Activated naive CD4-positive, alpha-beta T cell treated with Interleukin-2 at 50 U/mL for 16 hours (primary cell): Measurements from ENCODE around the gene COMP.

ENCODE experiments used
- DNase-seq: peaks from one replicate; pipeline ENCODE4 v3.0.0-alpha.2; 2020

Gene COMP

DNA sequence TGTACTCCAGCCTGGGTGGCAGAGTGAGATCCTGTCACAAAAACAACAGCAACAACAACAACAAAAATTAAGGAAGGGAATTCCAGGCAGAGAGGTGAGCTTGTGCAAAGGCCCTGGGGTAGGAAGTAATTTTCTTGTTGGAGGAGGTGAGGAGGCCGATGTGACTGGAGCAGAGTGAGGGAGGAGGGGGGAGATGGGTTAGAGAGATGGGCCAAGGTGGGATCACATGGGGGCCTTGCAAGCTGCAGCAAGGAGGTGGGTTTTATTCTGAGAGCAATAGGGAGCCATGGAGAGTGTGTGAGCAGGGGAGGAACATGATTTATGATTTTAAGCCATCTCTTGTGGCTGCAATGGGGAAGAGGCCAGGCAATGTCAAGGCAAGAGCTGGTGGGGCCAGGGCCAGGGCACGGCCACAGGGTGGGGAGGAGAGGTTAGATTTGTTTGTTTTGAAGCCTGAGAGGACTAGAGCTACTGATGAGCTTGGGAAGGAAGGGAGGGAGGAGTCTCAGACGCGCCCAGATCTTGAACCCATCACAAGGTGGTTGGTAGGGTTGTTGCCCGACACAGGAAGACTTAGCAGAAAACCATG is 12.5 kb upstream of the COMP start:
- no peak for DNase-seq

DNA sequence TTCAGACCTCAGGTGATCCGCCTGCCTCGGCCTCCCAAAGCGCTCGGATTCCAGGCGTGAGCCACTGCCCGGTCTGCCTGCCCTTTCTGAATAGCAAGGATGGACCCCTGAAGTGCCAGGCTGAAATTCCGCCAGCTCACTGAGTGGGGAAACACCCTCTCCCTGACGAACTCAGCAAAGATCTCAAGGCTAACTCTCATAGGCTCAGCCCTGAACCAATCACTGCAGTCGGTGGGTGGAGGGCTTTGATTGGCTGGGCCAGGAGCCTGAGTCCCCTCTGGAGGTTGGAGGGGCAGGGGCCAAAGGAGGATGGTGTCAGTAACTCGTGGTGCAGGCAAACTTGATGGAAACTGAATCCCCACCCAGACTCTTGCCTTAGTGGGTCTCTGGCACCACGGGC is 11.2 kb upstream of the COMP start:
- DNase-seq = no peak

DNA sequence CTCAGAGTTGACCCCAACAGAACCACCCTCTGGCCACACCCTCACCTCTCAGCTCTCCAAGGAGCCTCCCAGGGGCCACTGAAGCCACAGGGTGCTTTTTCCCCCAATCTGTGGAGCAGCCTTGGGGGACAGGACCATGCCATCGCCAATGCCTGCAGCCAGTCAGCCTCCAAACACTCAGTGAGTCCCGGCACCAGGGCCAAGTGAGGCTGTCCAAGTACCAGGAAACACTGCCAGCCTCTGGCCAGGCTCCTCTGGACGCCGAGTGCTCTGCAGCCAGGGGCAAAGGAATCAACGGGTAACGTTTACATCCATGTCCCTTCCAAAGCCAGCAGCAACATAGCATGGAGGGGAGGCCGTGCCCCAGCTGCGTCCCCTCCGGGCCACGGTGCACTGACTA is 9.5 kb upstream of the COMP start:
- DNase-seq = no peak

DNA sequence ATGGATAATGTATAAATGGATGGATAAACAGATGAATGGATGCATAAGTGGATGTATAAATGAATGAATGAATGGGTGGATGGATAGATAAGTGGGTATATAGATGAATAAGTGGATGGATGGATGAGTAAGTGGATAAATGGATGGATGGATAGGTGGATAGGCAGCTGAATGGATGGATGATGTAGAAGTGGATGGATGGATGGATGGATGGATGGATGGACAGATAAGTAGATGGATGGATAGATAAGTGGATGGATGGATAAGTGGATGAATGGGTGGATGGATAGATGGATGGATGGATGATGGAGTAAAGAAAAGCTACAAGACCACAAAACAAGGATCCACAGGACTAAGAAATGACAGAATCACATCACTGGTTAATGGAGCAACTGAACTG is 9.0 kb upstream of the COMP start:
- no peak for DNase-seq

DNA sequence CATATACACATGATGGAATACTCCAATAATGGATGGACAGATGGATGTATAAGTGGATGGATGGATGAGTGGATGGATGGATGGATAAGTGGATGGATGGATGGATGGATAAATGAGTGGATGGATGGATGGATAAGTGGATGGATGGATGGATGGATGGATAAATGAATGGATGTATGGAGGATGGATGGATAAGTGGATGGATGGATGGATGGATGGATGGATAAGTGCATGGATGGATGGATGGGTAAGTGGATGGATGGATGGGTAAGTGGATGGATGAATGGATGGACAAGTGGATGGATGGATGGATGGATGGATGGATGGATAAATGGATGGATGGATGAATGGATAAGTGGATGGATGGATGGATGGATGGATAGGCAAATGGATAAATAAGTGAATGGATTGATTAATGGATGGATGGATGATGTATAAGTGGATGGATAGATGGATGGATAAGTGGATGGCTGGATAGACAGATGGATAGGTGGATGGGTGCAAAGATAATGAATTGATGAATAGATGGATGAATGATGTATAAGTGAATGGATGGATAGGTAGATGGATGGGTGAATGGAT is 8.4 kb upstream of the COMP start:
- DNase-seq = no peak

DNA sequence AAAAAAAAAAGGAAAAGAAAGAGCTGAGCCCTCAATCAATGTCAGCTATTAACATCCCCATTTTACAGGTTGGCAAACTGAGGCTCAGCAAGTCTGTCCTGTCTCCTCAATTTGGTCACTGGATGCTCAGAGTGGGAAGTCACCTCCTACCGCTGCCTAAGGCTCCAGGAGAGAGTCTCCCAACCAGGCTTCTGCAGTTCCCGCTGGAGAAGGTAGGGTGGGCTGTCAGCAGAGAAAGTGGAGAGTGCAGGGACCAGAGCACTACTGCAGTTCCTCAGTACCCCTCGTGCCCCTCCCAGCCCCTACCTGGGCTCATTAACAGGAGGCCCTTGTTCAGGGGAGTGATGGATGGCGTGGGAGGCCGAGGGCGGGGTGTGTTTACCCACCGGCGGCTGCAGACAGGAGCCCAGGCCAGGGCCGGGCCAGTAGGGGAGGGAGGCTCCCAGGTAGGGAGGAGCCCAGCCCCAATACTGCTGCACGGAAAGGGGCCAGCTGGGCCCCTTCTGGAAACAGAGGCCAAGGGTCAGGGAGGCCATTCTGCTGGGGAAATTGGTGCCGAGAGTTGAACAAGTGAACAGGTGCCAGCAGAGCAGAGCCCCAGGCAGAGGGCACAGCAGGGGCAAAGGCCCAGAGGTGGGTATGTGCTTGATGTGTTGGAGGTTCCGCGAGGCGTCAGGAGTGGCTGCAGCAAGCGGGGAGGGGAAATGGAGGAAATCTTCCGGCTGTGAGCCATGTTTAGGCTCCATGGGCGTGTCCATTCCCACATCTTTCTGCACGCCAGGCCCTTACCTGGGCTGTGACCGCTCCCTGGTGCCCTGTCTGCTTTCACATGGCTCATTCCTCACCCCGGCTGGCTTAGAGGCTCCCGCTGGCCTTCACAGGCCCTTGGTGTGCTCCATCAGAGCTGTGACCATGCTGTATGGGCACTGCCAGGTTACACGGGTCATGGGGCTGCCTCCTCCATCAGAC is 7.6 kb upstream of the COMP start:
- DNase-seq = no peak

DNA sequence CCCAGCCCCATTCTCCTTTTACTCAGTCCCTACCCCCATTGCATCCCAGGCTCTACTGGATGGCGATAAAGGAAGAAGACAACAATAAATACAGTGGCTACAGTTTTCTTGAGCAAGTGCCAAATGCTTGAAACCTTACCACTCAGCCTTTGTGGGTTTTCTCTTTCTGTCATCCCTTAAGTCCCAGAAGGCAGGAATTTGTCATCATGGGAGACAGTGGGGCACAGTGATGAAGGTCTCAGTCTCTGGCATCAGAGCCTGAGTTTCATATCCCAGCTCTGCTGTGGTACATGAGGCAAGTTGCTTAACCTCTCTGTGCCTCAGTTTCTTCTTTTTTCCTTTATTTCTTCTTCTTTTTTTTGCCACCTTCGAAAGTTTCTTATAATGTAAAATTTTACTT is 5.1 kb upstream of the COMP start:
- DNase-seq = no peak

DNA sequence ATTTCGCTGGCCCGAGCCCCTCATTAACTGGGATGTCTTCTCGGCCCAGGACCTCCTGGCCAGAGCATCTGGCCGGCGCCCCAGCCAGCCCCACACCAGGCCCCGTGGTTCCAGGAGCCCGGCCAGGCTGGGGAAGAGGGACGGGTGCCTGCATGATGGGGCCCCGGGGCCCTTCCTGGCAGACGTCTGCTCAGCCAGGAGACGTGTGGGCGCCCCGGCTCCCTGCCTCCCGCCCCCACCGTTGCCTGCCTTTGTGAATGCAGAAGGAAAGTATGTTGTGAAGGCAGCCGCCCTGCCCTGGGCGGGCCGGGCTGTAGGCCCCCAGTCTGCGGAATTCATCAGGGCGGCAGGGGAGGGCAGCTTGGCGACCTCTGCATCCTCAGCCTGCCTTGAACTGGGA is 4.4 kb upstream of the COMP start:
- DNase-seq = no peak

DNA sequence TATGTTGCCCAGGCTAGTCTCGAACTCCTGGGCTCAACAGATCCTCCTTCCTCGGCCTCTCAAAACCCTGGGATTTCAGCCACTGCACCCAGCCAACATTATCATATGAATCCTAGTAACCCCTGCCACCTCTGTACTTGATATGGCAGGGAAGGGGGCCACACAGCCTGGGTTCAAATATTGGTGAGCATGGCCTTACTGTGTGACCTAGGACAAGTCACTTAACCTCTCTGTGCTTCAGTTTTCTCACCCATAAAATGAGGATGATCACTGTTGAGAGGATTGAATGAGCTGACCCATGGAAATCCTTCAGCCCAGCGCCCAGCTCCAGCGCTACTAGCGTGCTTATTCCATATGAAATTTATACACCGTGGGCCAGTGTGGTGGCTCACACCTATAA is 3.6 kb upstream of the COMP start:
- DNase-seq = no peak

DNA sequence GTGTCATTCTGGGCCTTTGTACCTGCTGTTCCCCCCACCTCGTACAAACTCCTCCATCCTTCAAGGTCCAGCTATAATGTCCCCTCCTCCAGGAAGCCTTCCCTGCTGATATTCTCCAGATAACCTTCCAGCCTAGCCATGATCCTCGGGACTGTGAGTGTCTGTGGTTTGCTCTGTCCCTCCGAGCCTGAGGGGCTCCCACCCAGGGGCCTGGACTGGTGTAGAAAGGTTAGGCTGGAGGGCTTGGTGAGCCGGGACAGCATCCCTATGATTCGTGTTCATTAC is 2.9 kb upstream of the COMP start:
- no peak for DNase-seq

DNA sequence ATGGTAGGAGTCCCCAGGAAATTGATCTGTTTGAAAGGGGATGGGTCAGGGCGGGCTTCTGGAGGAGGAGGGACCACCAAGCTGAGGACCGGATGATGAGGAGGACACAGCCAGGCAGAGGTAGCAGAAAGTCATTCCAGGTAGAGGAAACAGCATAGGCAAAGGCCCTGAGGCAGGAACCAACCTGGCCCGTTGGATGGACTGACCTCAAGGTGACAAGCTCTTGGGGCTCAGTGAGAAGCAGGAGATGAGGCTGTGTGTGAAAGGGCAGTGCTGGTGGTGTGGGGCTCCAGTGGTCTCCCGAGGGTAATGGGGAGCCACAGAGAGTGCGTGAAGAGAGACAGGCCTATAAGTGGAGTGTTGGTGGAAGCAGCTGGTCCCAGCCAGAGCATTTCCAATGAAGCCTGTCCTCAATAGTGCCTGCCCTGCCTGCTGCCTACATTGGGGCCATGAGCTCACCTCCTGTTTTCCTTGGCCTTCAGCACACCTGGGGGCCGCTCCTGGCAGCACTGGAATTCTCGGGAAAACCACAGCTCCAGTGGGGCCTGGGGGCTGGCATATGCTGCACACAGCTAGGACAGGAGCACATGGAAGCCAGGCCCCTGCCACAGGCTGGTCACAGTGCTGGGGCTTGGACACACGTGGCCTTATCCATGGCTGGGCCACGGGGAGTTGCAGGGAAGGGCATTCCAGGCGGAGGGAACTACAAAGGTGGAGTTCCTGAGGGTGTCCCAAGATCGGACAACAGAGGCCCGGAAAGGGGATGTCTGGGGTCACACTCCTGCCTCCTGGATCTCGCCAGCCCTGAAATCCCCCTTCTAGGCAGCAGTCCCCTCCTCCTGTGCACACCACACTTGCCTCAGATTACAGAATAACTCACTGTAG is 2.3 kb upstream of the COMP start:
- no peak for DNase-seq

DNA sequence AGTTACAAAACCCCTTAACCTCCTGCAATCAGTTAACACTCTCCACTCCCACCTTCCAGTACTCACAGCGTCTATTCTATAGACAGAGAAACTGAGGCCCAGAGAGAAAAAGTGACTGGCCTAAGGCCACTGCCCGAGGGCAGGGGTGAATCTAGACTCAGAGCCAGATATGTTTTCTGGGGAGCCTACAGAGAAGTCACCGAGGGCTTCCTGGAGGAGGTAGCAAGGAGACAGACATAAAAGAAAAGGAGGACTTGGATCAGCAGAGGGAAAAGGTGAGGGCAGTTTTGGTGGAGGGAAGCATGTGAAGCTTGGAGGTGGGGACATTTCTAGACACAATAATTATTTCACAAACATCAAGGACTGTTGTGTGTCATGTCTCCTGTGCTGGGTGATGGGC is 1.6 kb upstream of the COMP start:
- no peak for DNase-seq

DNA sequence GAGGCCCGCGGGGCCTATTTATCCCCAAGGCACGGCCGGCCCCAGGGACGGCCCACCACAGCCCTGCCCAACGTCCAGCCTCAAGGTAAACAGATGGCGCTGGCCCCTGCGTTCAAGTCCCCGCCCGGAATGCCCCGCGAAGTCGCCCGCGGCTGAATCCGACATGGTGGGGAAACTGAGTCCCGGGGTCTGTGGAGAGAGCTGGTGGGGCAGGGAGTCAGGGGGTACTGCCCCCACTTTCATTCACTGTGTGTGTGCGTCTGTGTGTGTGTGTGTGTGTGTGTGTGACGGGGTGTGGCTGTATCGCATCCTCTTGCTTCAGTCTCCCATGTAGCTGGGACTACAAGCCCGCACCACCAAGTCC is 192 bp upstream of the COMP start:
- DNase-seq = no peak

DNA sequence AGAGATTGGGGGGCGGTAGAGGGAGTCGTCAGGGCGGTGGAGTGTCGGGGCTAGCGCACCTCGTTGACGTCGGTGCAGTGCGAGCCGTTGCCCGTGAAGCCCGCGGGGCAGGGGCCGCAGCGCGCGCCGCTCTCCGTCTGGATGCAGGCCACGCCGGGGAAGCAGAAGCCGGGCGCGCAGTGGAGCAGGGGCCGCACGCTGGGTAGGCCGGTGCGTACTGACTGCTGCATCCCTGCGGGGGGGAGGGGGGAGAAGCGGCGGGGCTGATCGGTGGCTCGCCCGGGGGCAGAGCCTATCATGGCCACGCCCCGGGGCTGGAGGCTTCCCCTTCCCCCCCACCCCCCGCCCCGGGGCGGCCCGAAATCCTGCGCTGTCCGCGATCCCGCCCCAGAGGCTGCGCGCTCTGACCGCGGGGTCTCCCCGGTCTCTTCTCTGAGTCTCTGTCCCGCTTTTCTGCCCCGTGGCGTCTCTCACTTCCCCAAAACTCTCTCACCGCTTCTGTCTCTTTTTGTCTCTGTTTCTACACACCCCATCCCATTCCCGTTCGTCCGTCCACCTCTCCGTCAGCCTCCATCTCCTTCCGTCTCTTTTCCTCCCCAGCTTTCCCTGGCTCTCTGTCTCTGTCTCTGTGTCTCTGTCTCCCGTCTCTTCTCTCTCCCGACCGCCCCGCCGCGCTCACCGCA is 1.1 kb downstream of the COMP start:
- DNase-seq = peak; percentile 27

DNA sequence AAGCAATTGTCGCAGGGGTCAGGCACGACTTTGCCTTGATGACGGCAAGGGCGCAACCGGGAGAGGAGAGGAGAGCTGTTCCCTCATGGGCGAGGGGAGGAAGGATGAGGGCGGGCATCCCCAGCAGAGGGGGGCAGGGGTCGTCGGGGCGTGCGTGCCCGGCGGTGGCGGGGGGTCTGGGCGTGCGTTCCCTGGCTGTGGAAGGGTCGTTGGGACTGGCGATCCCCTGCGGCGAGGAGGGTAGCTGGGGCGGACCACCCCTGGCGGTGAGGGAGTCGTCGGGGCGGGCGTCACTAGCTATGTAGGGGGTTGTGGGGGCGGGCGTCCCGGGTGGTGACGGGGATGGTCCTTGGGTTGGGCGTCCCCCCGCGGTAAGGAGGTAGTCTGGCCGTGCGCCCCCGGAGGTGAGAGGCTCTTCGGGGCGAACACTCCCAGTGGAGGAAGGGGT is 1.7 kb downstream of the COMP start:
- no peak for DNase-seq

DNA sequence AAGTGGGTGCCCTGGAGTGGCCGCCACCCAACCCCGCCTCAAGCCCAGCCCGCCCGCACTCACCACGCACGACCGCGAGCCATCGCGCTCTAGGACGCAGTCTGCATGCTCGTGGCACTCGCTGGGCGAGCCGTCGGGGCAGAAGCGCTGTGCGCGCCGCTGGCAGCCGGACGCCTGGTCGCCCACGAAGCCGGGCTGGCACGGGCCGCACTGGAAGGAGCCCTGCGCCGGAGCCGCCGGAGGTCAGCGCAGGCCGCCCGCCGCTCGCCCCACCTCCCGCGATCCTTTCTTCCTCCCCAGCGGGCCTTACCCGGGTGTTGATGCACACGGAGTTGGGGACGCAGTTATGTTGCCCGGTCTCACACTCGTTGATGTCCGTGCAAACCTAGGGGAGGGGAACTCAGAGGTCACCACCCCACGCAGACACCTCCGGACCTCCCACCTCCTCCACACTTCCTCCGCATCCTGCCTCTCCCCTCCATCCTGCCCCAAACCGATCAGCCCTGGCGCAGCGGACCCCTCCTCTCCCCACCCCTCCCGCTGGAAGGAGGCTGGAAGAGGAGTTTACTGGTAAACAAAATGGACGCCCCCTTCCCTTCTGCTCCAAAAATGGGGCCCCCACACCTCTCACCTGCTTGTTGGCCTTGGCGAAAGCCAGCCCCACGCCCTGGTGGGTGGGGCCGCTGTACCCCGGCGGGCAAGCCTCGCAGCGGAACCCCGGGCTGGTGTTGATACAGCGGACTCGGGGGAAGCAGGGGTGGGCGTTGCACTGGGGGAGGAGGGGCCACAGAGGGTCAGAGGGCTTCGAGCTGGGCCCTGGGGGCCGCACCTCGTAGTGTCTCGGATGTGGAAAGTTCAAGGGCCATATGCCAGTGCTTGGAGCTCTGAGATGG is 2.3 kb downstream of the COMP start:
- no peak for DNase-seq

DNA sequence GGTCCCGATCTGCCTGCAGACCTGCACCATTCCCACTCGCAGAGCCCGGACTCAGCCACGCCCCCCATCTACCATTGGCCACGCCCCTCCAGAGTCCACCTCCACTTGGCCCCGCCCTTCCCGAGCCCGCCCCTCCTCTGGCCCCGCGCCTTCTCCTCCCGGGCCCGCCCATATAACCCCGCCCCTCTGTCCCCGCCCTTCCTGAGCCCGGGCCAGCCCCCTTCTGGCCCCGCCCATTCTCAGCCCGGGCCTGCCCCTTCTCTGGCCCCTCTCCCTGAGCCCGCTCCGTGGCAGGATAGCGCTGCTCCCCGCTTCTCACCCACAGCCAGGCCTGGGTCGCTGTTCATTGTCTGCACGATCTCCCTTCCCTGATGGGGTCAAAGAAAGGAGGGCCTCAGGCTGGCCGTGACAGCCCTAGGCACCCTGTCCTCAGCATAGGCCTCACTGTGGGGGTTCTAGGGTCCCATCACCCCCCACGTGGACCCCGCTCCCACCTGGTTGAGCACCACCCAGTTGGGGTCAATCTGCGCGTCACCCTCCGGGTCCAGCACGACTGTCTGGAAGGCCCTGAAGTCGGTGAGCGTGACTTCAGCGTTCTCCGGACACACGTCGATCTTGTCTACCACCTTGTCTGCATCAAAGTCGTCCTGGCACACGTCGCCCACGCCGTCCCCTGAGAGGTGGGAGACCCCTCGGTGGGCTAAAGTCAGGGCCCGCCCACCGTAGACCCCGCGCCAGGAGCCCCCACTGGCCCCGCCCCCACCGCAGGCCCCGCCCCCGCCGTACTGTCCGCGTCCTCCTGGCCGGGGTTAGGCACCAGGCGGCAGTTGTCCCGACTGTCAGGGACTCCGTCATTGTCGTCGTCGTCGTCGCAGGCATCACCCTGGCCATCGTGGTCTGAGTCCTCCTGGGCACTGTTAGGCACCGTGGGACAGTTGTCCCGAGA is 5.7 kb downstream of the COMP start:
- DNase-seq = peak; percentile 59

DNA sequence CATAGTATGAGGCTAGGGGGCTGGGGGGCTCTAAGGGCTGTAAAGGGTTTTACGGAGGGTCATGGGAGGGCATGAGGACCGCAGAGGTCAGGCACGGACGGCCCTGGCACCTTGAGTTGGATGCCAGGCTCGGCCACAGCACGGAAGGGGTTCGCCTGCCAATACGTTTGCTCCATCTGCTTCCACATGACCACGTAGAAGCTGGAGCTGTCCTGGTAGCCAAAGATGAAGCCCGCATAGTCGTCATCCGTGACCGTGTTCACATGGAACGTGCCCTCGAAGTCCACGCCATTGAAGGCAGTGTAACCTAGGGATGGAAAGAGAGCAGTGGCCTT is 6.4 kb downstream of the COMP start:
- no peak for DNase-seq

DNA sequence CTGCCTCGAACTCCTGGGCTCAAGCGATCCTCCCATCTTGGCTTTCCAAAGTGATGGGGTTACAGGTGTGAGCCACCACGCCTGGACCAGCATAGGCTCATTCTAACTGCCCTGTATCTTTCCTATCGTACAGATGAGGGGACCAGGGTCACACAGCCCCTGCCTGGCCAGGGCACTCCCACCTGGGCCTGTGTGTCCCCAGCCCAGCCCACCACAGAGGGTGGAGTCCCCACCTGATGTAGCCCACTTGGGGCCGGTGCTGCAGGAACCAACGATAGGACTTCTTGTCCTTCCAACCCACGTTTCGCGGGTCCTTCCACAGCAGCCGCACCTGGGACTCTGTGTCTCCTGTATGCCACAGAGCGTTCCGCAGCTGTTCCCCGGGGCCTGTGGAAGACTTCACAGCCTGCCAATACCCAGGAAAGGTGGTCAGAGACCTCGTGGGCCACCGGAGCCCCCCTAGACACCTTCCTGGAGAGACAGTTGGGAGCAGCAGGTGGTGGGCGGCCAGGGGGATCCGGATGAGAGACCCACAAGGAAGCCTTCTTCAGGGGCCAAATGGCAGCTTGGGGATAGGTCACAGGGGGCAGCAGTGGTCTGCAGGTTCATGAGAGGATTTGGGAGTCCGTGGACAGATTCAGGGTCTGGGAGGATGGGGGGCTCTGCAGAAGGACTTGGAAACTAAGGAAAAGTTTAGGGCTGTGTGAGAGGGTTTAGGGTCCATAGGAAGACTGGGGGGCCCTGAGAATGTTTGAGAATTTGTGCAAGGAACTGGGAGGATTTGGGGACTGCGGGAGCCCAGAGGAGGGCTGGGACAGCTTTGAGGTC is 6.9 kb downstream of the COMP start:
- no peak for DNase-seq
